ENCODE measurements around the gene WDR7. TPM values are rescaled to one million over a fixed set of nuclear protein-coding genes. Genes with fewer than 3 reads are reported as not detected.

The WDR7 gene
- total and polyA plus RNA-seq, 2 experiments from 2014 or later: 5.9 to 19.0 TPM

DNA sequence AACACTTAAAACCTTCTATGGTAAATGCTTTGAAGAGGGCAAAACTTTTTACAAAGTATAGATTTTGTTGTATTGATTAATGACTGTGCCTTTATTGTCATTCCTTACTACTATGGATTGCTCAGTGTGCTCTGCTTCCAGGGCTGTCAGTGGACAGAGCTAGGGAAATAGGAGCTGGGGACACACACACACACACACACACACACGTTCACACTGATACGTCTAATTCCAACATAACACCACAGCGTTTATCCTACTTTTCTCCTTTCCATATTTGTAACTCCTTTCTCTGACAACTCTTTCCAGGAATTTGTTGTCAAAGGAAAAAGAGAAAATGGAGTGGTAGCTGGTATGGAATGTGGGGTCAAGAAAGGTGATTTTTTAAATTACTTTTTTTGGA is 21.8 kb downstream of the WDR7 start:
- no peak for TF ChIP-seq EZH2phosphoT487 (IDR thresholded peaks at IDR 0.05; ENCODE audit: low read depth, severe bottlenecking, unreplicated experiment)
- TF ChIP-seq CTCF (IDR thresholded peaks at IDR 0.05; ENCODE audit: poor library complexity): no peak
- no peak for TF ChIP-seq EZH2 (IDR thresholded peaks at IDR 0.05; ENCODE audit: borderline replicate concordance)
- Histone ChIP-seq H3K27ac (no peak overlapping the region), H2AFZ (no peak overlapping the region), H3K4me1 (ENCODE audit: insufficient read depth) (no peaks in the 10 kb centered on the region), H3K4me3 (no peak overlapping the region), H3K9me3 (ENCODE audit: low read depth) (no peaks in the 10 kb centered on the region), H3K27me3 (no peaks in the 10 kb centered on the region), H3K79me2 (peaks cover 11% of the 10 kb centered on the region), H3K4me2 (no peak overlapping the region), H4K20me1 (ENCODE audit: insufficient read depth, poor library complexity, severe bottlenecking) (no peaks in the 10 kb centered on the region), H3K36me3 (replicated peaks; ENCODE audit: insufficient read depth, low read depth) (no peaks in the 10 kb centered on the region), H3K9me2 (replicated peaks; ENCODE audit: insufficient read depth) (no peaks in the 10 kb centered on the region)
- DNase-seq (ENCODE audit: low spot score): no peak
- 85% methylated on average over 3 of the region's 3 CpGs for WGBS (ENCODE audit: low lambda C conversion rate, missing lambda C conversion rate)

GRCh38 chr18:56676639-56677038 is 25.5 kb downstream of the WDR7 start:
- H3K9me2 ChIP-seq (replicated peaks; ENCODE audit: insufficient read depth): no peaks in the 10 kb centered on the region
- no peaks in the 10 kb centered on the region for H3K9me3 ChIP-seq (ENCODE audit: low read depth)
- DNase-seq (ENCODE audit: low spot score): no peak
- 68% methylated on average over 2 of the region's 2 CpGs for WGBS (ENCODE audit: low lambda C conversion rate, missing lambda C conversion rate)
- peaks cover under 1% of the 10 kb centered on the region for H3K79me2 ChIP-seq
- no peaks in the 10 kb centered on the region for H3K4me1 ChIP-seq (ENCODE audit: insufficient read depth)
- no peak overlapping the region for H3K27ac ChIP-seq
- H3K27me3 ChIP-seq: no peaks in the 10 kb centered on the region
- H3K36me3 ChIP-seq (replicated peaks; ENCODE audit: insufficient read depth, low read depth): no peaks in the 10 kb centered on the region
- TF ChIP-seq CTCF (IDR thresholded peaks at IDR 0.05; ENCODE audit: poor library complexity) (no peak), EZH2 (IDR thresholded peaks at IDR 0.05; ENCODE audit: borderline replicate concordance) (no peak), EZH2phosphoT487 (IDR thresholded peaks at IDR 0.05; ENCODE audit: low read depth, severe bottlenecking, unreplicated experiment) (no peak)
- no peak overlapping the region for H3K4me2 ChIP-seq
- no peak overlapping the region for H3K4me3 ChIP-seq
- no peak overlapping the region for H2AFZ ChIP-seq
- H4K20me1 ChIP-seq (ENCODE audit: insufficient read depth, poor library complexity, severe bottlenecking): no peaks in the 10 kb centered on the region

DNA sequence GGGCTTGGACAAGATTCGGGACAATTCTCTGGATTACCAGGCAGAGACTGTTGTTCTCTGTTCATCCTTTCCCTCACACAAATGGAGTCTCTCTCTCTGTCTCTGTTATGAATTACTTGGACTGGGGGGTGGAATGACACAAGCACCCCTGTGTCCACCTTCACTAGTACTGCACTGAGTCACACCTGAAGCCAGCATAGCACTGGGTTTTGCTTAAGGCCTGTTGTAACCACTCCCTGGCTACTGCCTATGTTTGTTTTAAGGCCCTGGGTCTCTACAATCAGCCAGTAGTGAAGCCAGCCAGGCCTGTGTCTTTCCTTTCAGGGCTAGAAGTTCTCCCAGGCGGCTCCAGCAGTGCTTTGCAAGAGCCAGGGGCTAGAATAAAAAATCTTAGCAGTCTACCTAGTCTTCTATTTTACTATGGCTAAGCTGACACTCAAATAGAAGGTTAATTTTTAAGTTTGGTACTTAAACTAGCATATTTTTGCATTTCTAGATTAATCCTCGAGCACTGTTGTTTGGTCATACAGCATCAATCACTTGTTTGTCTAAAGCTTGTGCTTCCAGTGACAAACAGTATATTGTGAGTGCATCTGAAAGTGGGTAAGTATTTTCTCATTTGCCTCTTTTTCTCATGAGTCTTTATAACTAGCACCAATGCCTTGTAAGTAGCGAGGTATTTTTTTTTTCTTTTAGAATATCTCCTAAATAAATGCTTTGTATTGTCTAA is 27.8 kb downstream of the WDR7 start:
- H3K27me3 ChIP-seq: no peaks in the 10 kb centered on the region
- H3K36me3 ChIP-seq (replicated peaks; ENCODE audit: insufficient read depth, low read depth): no peaks in the 10 kb centered on the region
- H3K4me2 ChIP-seq: no peak overlapping the region
- no peaks in the 10 kb centered on the region for H4K20me1 ChIP-seq (ENCODE audit: insufficient read depth, poor library complexity, severe bottlenecking)
- TF ChIP-seq CTCF (IDR thresholded peaks at IDR 0.05; ENCODE audit: poor library complexity) (no peak), EZH2phosphoT487 (IDR thresholded peaks at IDR 0.05; ENCODE audit: low read depth, severe bottlenecking, unreplicated experiment) (no peak), EZH2 (IDR thresholded peaks at IDR 0.05; ENCODE audit: borderline replicate concordance) (no peak)
- H3K4me3 ChIP-seq: no peak overlapping the region
- no peak for DNase-seq (ENCODE audit: low spot score)
- no peaks in the 10 kb centered on the region for H3K79me2 ChIP-seq
- H2AFZ ChIP-seq: no peak overlapping the region
- 88% methylated on average over 4 of the region's 4 CpGs for WGBS (ENCODE audit: low lambda C conversion rate, missing lambda C conversion rate)
- no peaks in the 10 kb centered on the region for H3K9me3 ChIP-seq (ENCODE audit: low read depth)
- no peaks in the 10 kb centered on the region for H3K9me2 ChIP-seq (replicated peaks; ENCODE audit: insufficient read depth)
- H3K27ac ChIP-seq: no peak overlapping the region
- H3K4me1 ChIP-seq (ENCODE audit: insufficient read depth): no peaks in the 10 kb centered on the region
